Measurements from ENCODE around the gene NDEL1.

The NDEL1 gene

GRCh38 chr17:8479431-8479947 lies 43.8 kb downstream of the NDEL1 start:
- DNase-seq (ENCODE audit: low read depth): no peak

DNA sequence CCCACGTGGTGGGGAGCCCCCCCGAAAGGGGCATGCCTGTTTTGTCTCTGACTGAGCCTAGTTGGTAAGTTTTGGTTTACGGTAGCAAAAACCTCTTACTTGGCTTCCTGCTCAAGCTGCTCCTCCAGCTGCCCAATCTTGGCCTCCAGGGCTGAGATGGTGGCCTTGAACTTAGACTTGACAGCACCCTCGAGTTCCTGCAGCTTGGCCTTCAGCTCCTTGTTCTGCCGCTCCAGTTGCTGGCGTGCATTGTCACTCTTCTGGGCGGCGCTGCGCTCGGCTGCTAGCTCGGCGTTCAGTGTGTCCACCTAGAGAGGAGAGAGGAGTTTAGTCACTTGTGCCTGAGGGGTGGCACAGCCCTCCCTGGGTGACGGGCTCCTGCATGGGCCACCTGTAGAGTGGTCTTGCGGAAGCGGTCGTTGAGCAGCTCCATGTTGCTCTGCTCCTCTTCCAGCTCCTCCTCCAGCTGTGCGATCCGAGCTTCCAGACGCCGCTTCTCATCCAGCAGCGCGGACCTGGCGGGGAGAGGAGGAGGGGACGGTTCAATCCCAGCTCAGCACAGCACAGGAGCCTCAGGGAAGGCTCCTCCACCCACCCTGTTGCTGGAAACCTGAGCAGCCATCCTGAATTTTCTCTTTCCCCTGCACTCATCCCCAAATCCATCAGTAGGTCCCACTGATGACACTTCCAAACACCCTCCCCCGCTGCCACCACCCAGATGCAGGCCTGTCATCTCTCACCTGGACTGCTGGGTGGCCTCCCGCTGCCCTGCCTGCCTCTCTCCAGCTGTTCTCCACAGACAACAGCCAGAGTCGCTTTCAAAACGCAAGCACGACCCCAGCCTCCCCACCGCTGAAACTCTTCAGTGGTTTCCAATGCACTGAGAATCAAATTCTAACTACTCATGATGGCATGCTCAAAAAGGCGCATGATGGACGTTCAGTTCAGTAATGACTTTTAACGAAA lies 44.6 kb downstream of the NDEL1 start:
- no peak for DNase-seq (ENCODE audit: low read depth)

DNA sequence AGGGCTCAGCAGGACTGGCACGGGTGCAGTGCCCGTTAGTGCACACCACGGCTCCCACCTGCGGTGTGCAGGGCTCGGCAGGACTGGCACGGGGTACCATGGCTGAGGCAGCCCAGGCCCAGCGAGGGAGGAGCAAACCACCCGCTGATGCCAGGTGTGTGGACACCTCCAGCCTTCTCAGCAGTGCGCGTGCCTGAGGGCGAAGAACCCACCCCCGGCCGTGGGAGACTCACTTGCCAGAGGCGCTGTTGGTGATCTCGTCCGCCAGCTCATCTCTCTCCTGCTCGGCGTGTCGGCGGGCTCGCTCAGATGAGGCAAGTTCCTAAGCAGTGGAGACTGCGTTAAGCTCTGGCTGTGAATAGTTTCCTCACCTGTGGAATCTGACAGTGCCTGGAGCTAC lies 45.4 kb downstream of the NDEL1 start:
- no peak for DNase-seq (ENCODE audit: low read depth)

- DNase-seq (ENCODE audit: low read depth): no peak
Measured at GRCh38 chr17:8481703-8482102, 46.0 kb downstream of the NDEL1 start.

GRCh38 chr17:8482546-8482945 lies 46.9 kb downstream of the NDEL1 start:
- no peak for DNase-seq (ENCODE audit: low read depth)

DNA sequence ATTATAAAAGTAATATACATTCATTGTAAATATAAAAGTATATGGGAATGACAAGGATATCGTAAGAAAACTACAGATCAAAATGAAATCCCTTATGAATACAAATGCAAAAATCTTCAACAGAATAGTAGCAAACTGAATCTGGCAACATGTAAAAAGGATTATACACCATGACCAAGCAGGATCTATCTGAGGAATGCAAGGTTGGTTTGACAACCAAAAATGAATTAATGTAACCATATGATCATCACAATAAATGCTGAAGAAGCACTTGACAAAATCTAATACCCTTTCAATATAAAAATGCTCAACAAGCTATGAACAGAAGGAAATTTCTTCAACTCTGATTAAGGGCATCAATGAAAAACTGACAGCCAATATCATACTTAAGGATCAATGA lies 48.8 kb downstream of the NDEL1 start:
- no peak for DNase-seq (ENCODE audit: low read depth)

DNA sequence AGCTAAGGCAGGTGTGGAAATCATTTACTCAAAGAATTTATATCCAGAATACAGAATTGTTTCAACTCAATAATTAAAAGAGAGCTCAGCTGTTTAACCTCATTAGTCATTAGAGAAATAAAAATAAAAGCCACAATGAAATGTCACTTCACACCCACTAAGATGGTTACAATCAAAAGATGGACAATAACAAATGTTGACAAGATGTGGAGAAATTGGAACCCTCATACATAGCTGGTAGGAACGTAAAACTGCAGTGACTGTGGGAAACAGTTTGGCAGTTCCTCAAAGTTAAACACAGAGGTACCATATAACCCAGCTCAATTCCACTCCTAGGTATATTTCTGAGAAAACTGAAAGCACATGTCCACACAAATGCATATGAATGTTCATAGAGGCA lies 49.8 kb downstream of the NDEL1 start:
- DNase-seq (ENCODE audit: low read depth): no peak

- no peak for DNase-seq (ENCODE audit: low read depth)
Measured at GRCh38 chr17:8487130-8487645, 51.5 kb downstream of the NDEL1 start.

- no peak for DNase-seq (ENCODE audit: low read depth)
Measured at GRCh38 chr17:8487743-8488142, 52.1 kb downstream of the NDEL1 start.

DNA sequence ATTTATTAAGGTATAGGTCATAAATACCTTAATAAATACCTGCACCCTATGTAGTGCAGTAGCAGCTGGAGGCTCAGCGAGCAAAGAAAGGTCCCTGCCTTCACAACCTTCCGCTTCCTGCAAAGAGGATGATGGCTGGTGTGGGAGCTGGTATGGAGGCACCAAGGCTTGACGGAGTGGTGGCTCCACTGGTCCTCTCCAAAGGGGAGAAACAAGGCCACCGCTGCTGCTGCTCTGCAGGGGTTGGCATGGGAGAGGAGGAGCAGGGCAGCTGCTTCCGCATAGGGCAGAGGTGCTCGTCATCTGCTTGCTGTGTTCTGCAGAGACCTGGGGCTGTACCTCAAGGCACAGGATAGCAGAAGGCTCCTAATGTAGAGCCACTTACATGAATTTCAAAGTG lies 52.8 kb downstream of the NDEL1 start:
- DNase-seq (ENCODE audit: low read depth): no peak

DNA sequence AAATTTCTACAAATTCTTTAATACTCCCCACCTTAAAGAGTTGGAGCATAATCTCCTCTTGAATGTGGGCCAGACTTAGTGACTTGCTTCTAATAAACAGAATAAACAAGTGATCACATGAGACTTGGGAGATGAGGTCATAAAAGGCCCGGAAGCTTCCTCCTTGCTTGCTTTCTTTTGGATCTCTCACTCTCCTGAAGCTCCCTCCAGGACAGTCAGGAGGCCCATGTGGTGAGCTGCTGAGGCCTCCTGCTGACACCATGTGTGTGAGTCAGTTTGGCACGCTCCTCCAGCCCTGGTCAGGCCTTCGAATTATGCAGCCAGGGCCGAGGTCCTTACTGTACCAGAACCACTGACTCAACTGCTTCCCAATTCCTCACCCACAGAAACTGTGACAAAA lies 53.2 kb downstream of the NDEL1 start:
- no peak for DNase-seq (ENCODE audit: low read depth)

DNA sequence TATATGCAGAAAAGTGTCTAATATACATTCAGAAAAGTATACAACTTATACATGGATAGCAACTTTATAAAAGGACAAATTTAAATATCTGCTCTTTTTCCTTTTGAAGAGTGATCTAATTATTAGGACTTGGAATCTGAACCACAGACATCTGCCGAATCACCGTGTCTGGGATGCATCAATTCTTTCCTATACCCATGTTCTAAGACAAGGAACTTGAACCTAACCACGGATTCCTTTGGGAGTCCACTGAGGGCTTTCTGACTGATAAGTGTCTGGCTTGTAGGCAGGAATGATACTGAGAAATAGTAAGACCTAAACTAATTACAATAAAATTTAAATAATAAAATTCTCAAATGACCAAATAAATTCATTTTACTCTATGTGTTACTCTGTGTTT lies 54.2 kb downstream of the NDEL1 start:
- no peak for DNase-seq (ENCODE audit: low read depth)

GRCh38 chr17:8490256-8491023 lies 54.8 kb downstream of the NDEL1 start:
- no peak for DNase-seq (ENCODE audit: low read depth)

- DNase-seq (ENCODE audit: low read depth): no peak
Measured at GRCh38 chr17:8492121-8492520, 56.4 kb downstream of the NDEL1 start.

DNA sequence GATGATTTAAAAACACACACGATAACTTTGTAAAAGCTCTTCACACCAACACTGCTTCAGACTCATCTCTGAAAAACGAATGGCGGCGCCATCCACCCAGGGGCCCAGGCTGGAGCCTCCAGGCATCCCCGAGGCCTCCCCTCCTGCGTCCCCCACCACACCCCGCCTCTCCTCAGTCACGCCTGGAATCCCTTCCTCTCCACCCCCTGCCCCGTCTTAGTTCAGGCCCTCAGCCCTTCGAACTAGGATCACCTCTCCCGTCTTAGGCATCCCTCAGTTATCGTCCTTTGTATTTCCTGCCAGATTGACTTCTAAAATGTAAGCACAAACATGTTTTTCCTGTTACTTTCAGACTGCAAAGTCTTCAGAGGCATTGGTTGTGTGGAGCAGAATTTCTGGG lies 58.3 kb downstream of the NDEL1 start:
- no peak for DNase-seq (ENCODE audit: low read depth)

GRCh38 chr17:8494506-8495111 lies 58.9 kb downstream of the NDEL1 start:
- no peak for DNase-seq (ENCODE audit: low read depth)

DNA sequence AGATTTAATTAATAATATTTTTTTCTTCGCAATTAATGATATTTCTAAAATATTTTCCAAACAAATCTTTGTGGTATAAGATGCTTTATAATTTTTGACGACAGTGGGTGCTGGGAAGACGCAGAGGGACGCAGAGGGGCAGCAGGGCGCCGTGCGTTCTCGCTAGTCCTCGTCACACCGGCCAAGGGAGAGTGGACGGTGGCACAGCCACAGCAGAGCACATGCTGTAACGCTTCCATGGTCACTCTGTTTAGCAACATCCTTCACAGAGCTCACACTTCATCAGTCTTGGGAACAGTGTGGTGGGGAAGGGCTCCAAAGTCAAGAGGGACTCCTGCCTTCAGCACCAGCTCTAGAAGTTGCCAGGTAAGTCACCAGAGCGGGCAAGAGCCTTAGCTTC lies 60.4 kb downstream of the NDEL1 start:
- DNase-seq (ENCODE audit: low read depth): no peak

GRCh38 chr17:8499171-8499570 lies 63.5 kb downstream of the NDEL1 start:
- no peak for DNase-seq (ENCODE audit: low read depth)

DNA sequence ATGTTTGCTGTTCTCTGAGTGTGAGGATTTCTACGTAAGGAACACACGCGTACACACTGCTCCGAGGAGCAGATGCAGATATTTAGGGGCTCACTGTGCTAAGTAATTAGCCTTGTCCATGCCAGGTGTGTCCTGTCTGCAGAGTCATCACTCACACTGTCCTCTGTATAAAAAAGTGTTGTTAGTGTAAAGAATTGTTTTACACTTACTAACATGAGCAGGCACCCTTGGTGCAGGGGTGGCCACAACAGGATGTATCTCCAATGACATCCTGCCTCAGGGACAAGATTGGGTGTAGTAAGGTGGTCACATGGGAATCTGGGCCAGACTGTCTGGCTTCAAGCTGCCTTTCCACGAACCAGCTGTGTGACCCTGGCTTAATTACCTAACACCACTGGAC lies 63.9 kb downstream of the NDEL1 start:
- DNase-seq (ENCODE audit: low read depth): no peak

GRCh38 chr17:8500609-8501008 lies 64.9 kb downstream of the NDEL1 start:
- no peak for DNase-seq (ENCODE audit: low read depth)

GRCh38 chr17:8502126-8502525 lies 66.4 kb downstream of the NDEL1 start:
- DNase-seq (ENCODE audit: low read depth): no peak

GRCh38 chr17:8503368-8503767 lies 67.7 kb downstream of the NDEL1 start:
- no peak for DNase-seq (ENCODE audit: low read depth)

Measured in activated gamma-delta T cell treated with anti-CD3 and anti-CD28 coated beads, Interleukin-2, amount 50 U/mL, for 16 hours (primary cell).